Kidney tubule cell (primary cell): ENCODE results near the gene ACLY.
"Not testable (repeated sequence)": the region's sequence is repeated elsewhere in the genome, so short reads cannot be mapped to it uniquely, and the experiment has no call there.

Source experiments
- DNase-seq: peaks from one replicate; pipeline ENCODE4 v3.0.0-alpha.2; 2018; ENCODE audit warnings: low spot score

ACLY gene

GRCh38 chr17:41910701-41911391, 7.9 kb downstream of the ACLY start:
- DNase-seq = peak; percentile 99

- DNase-seq = peak; percentile 70
These were observed 9.7 kb downstream of the ACLY start for GRCh38 chr17:41909088-41909487.

GRCh38 chr17:41907633-41908539, 10.9 kb downstream of the ACLY start:
- DNase-seq = peak; percentile 99

GRCh38 chr17:41907185-41907556, 11.6 kb downstream of the ACLY start:
- DNase-seq = peak; percentile 64

GRCh38 chr17:41906465-41907184, 12.1 kb downstream of the ACLY start:
- no peak for DNase-seq

- no peak for DNase-seq
These were observed 13.6 kb downstream of the ACLY start for GRCh38 chr17:41905172-41905571.

GRCh38 chr17:41904242-41904841, 14.4 kb downstream of the ACLY start:
- no peak for DNase-seq

GRCh38 chr17:41901646-41902045, 17.1 kb downstream of the ACLY start:
- DNase-seq = no peak

- DNase-seq = no peak
These were observed 22.0 kb downstream of the ACLY start for GRCh38 chr17:41896726-41897125.

GRCh38 chr17:41895617-41896016, 23.1 kb downstream of the ACLY start:
- DNase-seq = no peak

GRCh38 chr17:41894791-41895331, 23.9 kb downstream of the ACLY start:
- peak; percentile 97 for DNase-seq

GRCh38 chr17:41893384-41893783, 25.4 kb downstream of the ACLY start:
- no peak for DNase-seq

- DNase-seq = no peak
These were observed 26.8 kb downstream of the ACLY start for GRCh38 chr17:41892021-41892376.

GRCh38 chr17:41891135-41892020, 27.4 kb downstream of the ACLY start:
- peak; percentile 55 for DNase-seq

GRCh38 chr17:41888332-41888965, 30.3 kb downstream of the ACLY start:
- DNase-seq = no peak

GRCh38 chr17:41885733-41886132, 33.0 kb downstream of the ACLY start:
- DNase-seq = no peak

- DNase-seq = no peak
These were observed 36.0 kb downstream of the ACLY start for GRCh38 chr17:41882756-41883155.

- no peak for DNase-seq
These were observed 38.6 kb downstream of the ACLY start for GRCh38 chr17:41880130-41880529.

- DNase-seq = not testable (repeated sequence)
These were observed 44.5 kb downstream of the ACLY start for GRCh38 chr17:41874293-41874670.

- DNase-seq = no peak
These were observed 45.0 kb downstream of the ACLY start for GRCh38 chr17:41873559-41874292.
